CD4-positive, alpha-beta T cell treated with Interleukin-6 for 4 hours (primary cell): Measurements from ENCODE around the gene TRAF5.
"Not testable (repeated sequence)": the region's sequence is repeated elsewhere in the genome, so short reads cannot be mapped to it uniquely, and the experiment has no call there.

Source experiments
- DNase-seq: peaks from one replicate; pipeline ENCODE4 v3.0.0-alpha.2; 2020; ENCODE audit warnings: mixed read lengths

Gene TRAF5

GRCh38 chr1:211326528-211327345 lies at the start of gene TRAF5:
TSS of gene TRAF5 (plus strand) at chr1:211326833. CDS start at chr1:211353240, 26,407 bp downstream.
- peak; percentile 60 for DNase-seq

- no peak for DNase-seq
Measured at GRCh38 chr1:211279340-211279739, 47.3 kb upstream of the TRAF5 start.

- no peak for DNase-seq
Measured at GRCh38 chr1:211280910-211281309, 45.7 kb upstream of the TRAF5 start.

GRCh38 chr1:211281320-211282022 lies 45.2 kb upstream of the TRAF5 start:
- DNase-seq = no peak

GRCh38 chr1:211282023-211282373 lies 44.6 kb upstream of the TRAF5 start:
- no peak for DNase-seq

- DNase-seq = no peak
Measured at GRCh38 chr1:211285196-211285595, 41.4 kb upstream of the TRAF5 start.

- no peak for DNase-seq
Measured at GRCh38 chr1:211287218-211287617, 39.4 kb upstream of the TRAF5 start.

- no peak for DNase-seq
Measured at GRCh38 chr1:211292411-211292810, 34.2 kb upstream of the TRAF5 start.

- DNase-seq = no peak
Measured at GRCh38 chr1:211296396-211296795, 30.2 kb upstream of the TRAF5 start.

GRCh38 chr1:211305044-211305443 lies 21.6 kb upstream of the TRAF5 start:
- DNase-seq = no peak

- no peak for DNase-seq
Measured at GRCh38 chr1:211309617-211310016, 17.0 kb upstream of the TRAF5 start.

- DNase-seq = no peak
Measured at GRCh38 chr1:211313392-211313791, 13.2 kb upstream of the TRAF5 start.

GRCh38 chr1:211318576-211319280 lies 7.9 kb upstream of the TRAF5 start:
- no peak for DNase-seq

GRCh38 chr1:211319892-211320291 lies 6.7 kb upstream of the TRAF5 start:
- DNase-seq = no peak

GRCh38 chr1:211320980-211321379 lies 5.7 kb upstream of the TRAF5 start:
- no peak for DNase-seq

GRCh38 chr1:211321646-211322045 lies 5.0 kb upstream of the TRAF5 start:
- not testable (repeated sequence) for DNase-seq

GRCh38 chr1:211323156-211324063 lies 3.2 kb upstream of the TRAF5 start:
- peak; percentile 79 for DNase-seq

- DNase-seq = no peak
Measured at GRCh38 chr1:211324992-211325775, 1.4 kb upstream of the TRAF5 start.

GRCh38 chr1:211326140-211326527 lies 499 bp upstream of the TRAF5 start:
- no peak for DNase-seq

GRCh38 chr1:211327346-211327921 lies 801 bp downstream of the TRAF5 start:
- DNase-seq = peak; percentile 53

- DNase-seq = no peak
Measured at GRCh38 chr1:211328084-211328694, 1.6 kb downstream of the TRAF5 start.
